Measurements from ENCODE around the gene ZAP70. TPM values are rescaled to one million over a fixed set of nuclear protein-coding genes. Genes with fewer than 3 reads are reported as not detected.

The ZAP70 gene
- total RNA-seq, 1 donor from 2014 or later: 1.7 TPM

DNA sequence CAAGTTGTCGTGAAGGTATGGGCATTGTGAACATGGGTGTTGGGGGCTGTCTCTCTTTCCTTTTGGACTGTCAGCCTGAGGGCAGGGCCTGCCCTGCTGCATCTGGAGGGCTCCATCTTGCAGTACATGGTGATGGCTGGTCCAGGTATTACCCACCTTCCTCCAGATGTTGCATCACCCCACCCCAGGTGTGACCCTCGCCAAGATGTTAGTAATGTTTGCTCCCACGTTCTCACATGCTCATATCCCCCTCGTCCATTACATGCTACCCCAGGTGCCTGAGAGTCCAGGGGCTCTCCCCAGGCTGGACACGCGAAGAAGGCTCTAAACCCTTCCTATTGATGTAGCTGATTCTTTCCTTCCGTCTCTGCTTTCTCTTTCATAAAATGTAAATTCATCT, 13.9 kb downstream of the ZAP70 start:
- intact Hi-C loops (cut with micrococcal nuclease): no loop called here
- no peak for DNase-seq
- no peak for ATAC-seq

- DNase-seq (peak; percentile 62), ATAC-seq (peak; percentile 77)
- intact Hi-C loops (cut with micrococcal nuclease): no loop called here
Measured at GRCh38 chr2:97728091-97728731, 14.8 kb downstream of the ZAP70 start.

GRCh38 chr2:97730245-97730644, 16.9 kb downstream of the ZAP70 start:
- ATAC-seq (no peak), DNase-seq (no peak)
- intact Hi-C loops (cut with micrococcal nuclease): no loop called here

- no peak for ATAC-seq
- no peak for DNase-seq
- intact Hi-C loops (cut with micrococcal nuclease): no loop called here
Measured at GRCh38 chr2:97731274-97732020, 18.1 kb downstream of the ZAP70 start.

DNA sequence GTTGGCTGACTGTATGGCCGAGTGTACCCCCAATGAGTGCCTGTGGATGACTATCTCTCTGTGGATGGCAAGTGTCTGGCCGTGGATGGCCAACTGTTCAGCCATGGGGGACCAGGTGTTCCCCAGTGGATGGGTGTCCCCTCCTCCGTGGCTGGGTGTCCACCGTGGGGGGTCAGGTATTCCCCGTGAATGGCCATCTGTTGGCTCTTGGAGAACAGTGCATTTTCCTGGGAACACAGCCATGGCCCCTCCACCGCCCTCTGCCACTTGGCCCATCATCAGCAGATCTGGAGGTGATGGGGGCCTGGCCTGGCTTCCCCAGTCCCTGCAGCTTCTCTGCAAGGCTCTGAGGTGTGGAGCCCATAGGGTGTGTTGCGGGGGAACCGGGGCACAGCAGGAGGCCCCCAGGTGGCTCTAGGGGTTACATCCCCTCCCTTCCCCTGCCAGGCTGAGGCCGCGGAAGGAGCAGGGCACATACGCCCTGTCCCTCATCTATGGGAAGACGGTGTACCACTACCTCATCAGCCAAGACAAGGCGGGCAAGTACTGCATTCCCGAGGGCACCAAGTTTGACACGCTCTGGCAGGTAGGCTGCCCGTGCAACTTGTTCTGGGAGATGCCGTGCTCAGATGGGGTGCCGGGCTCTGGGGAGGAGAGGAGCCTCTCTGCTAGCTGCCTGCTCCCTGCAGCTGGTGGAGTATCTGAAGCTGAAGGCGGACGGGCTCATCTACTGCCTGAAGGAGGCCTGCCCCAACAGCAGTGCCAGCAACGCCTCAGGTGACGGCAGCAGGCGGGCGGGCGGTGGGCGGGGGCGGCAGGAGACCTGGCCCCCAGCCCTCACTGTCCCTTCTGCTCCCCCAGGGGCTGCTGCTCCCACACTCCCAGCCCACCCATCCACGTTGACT, 19.3 kb downstream of the ZAP70 start:
- ATAC-seq: no peak
- intact Hi-C loops (cut with micrococcal nuclease): no loop called here
- no peak for DNase-seq

- ATAC-seq (no peak), DNase-seq (no peak)
- intact Hi-C loops (cut with micrococcal nuclease): no loop called here
Measured at GRCh38 chr2:97733341-97734035, 20.1 kb downstream of the ZAP70 start.

GRCh38 chr2:97734061-97735051, 21.0 kb downstream of the ZAP70 start:
- intact Hi-C loops (cut with micrococcal nuclease): no loop called here
- ATAC-seq: no peak
- DNase-seq: no peak

GRCh38 chr2:97735161-97735561, 21.8 kb downstream of the ZAP70 start:
- DNase-seq: no peak
- ATAC-seq: no peak
- intact Hi-C loops (cut with micrococcal nuclease): no loop called here

GRCh38 chr2:97736185-97736584, 22.8 kb downstream of the ZAP70 start:
- intact Hi-C loops (cut with micrococcal nuclease): no loop called here
- ATAC-seq (no peak), DNase-seq (no peak)

DNA sequence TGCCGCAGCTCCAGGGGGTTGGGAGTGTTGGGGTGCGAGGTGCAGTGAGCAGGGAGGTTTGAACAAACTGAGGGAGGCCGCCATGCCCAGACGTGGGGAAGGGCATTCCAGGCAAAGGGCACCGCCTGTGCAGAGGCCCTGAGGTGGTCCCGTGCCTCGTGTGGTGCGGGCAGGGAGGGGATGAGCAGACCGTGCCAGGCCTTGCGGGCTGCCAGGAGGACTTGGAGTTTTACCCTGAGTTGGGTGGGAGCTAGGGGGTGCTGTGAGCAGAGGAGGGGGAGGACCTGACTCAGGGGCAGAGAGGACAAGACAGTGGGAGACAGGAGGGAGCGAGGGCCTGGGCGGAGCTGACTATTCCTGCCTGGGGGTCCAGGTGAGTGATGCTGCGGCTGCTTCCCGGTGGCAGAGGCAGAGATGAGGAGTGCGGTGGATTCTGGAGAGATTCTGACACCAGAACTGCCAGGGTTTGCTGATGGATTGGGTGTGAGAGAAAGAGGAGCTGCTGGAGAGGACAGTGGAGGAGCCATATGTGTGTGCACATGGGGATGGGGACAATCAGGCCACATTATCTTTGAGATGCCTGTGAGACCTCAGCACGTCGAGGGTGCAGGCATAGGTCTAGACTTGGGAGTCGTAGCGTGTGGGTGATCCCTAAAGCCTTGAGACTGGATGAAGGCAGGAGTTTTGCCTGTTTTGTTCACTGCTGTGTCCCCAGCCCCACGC, 23.4 kb downstream of the ZAP70 start:
- DNase-seq (peak; percentile 23), ATAC-seq (no peak)
- intact Hi-C loops (cut with micrococcal nuclease): no loop called here

DNA sequence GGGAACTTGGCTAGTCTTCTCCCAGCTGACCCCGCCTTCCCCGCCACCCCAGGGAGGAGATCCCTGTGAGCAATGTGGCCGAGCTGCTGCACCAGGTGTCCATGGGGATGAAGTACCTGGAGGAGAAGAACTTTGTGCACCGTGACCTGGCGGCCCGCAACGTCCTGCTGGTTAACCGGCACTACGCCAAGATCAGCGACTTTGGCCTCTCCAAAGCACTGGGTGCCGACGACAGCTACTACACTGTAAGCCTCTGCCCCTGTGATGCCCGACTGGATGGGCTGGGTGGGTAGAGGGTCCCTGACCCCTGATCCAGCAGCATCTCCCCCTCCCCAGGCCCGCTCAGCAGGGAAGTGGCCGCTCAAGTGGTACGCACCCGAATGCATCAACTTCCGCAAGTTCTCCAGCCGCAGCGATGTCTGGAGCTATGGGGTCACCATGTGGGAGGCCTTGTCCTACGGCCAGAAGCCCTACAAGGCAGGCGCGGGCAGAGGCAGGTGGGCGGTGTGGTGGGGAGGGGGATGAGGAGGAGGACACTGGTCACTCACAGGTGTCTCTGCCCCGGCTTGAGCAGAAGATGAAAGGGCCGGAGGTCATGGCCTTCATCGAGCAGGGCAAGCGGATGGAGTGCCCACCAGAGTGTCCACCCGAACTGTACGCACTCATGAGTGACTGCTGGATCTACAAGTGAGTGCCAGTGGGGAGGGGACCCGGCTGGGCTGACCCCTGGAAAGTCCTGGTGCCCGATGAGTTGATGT, 24.2 kb downstream of the ZAP70 start:
- intact Hi-C loops (cut with micrococcal nuclease): no loop called here
- ATAC-seq (no peak), DNase-seq (peak; percentile 15)

GRCh38 chr2:97738179-97739019, 25.0 kb downstream of the ZAP70 start:
- intact Hi-C loops (cut with micrococcal nuclease): no loop called here
- DNase-seq (no peak), ATAC-seq (no peak)

GRCh38 chr2:97739020-97739892, 25.9 kb downstream of the ZAP70 start:
- intact Hi-C loops (cut with micrococcal nuclease): no loop called here
- peak; percentile 22 for DNase-seq

DNA sequence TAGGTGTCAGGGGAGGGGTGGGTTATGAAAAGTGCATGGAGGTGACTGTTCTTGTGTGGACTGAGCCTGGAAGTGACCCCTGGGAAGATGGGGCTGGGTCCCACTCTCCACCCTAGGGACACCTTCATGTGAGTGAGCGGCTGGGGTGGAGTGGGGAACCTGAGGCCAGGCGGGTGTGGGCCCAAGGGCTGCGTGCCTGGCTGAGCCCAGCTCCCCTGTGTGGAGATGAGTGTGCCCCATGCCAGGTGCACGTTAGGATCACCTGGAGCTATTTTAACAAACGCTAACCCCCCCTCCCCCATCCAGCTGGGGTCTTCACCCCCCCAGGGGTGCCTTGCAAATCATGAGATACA, 26.5 kb downstream of the ZAP70 start:
- intact Hi-C loops (cut with micrococcal nuclease): no loop called here
- DNase-seq (peak; percentile 17), ATAC-seq (no peak)

More at GRCh38 chr2:97739020-97739892, 25.9 kb downstream of the ZAP70 start:
- ATAC-seq: no peak

GRCh38 chr2:97740590-97741182, 27.3 kb downstream of the ZAP70 start:
- intact Hi-C loops (cut with micrococcal nuclease): no loop called here
- ATAC-seq: peak; percentile 60
- peak; percentile 46 for DNase-seq
